Gastroesophageal sphincter (tissue), 4 donors: ENCODE measurements around the gene SLPI. TPM values are rescaled to one million over a fixed set of nuclear protein-coding genes. Genes with fewer than 3 reads are reported as not detected.

Experiments
- ATAC-seq: fragments of 150-250 bp; one replicate; pipeline ENCODE4 v1.9.1; 2016; ENCODE audit warnings: mild to moderate bottlenecking, moderate library complexity
- H3K27ac ChIP-seq, 4 donors: fragments of 200-600 bp; sonication (generic) in 3 of 4; 1 replicate in 3 of 4; 2 replicates in 1 of 4; pipeline ENCODE4 v1.5.1; 2016 to 2019
- H3K27me3 ChIP-seq: fragments of 200-600 bp; sonication (generic); one replicate; pipeline ENCODE4 v1.5.1; 2019
- H3K36me3 ChIP-seq, 2 donors: fragments of 200-600 bp; sonication (generic); one replicate each; pipeline ENCODE4 v1.5.1; 2019; ENCODE audit warnings: control low read depth in 1 of 2
- H3K4me1 ChIP-seq, 3 donors: fragments of 200-600 bp; sonication (generic); 1 replicate in 2 of 3; 2 replicates in 1 of 3; pipeline ENCODE4 v1.5.1; 2016 to 2019; ENCODE audit warnings: control low read depth in 2 of 3
- H3K4me3 ChIP-seq, 2 donors: fragments of 200-600 bp; sonication (generic); one replicate each; pipeline ENCODE4 v1.5.1; 2019; ENCODE audit warnings: mild to moderate bottlenecking in 1 of 2, moderate library complexity in 1 of 2
- H3K9me3 ChIP-seq, 3 donors: fragments of 200-600 bp; sonication (generic); one replicate each; pipeline ENCODE4 v1.5.1; 2017 to 2019; ENCODE audit warnings: control low read depth in 2 of 3
- CTCF ChIP-seq, 4 experiments: fragments of 200-600 bp in 2 of 4; fragments of 450-650 bp in 2 of 4; sonication (generic) in 1 of 4; IDR thresholded peaks; one replicate each; pipeline ENCODE4 v1.5.1; 2017 to 2019; ENCODE audit warnings: antibody characterized with exemption in 4 of 4, mild to moderate bottlenecking in 2 of 4, moderate library complexity in 2 of 4
- EP300 ChIP-seq: sonication (generic); formaldehyde crosslinking; IDR thresholded peaks from one replicate; pipeline ENCODE4 v1.6.1; 2017; ENCODE audit warnings: antibody characterized with exemption, mild to moderate bottlenecking
- POLR2A ChIP-seq, 2 donors: fragments of 450-650 bp; IDR thresholded peaks; one replicate each; pipeline ENCODE4 v1.6.1; 2017; ENCODE audit warnings: antibody characterized with exemption in 2 of 2, mild to moderate bottlenecking in 2 of 2, moderate library complexity in 1 of 2
- POLR2AphosphoS5 ChIP-seq: sonication (generic); formaldehyde crosslinking; IDR thresholded peaks from one replicate; pipeline ENCODE4 v1.6.1; 2017; ENCODE audit warnings: antibody characterized with exemption
- WGBS, 2 donors: methylation state at CpG; one replicate each; pipeline ENCODE4 v1.1.5; 2018; ENCODE audit warnings: low coverage in 1 of 2; 5-methylcytosine and 5-hydroxymethylcytosine counted together
- total RNA-seq, 4 donors: library from RNA; depleted of rRNA; stranded (reverse); fragments of >200 nt; gene quantifications; one replicate each; pipeline ENCODE4 v1.1.0, GENCODE V29; 2016

The SLPI gene
- total RNA-seq, 4 donors from 2014 or later, result 26.1 to 251 (median 56.5) TPM

GRCh38 chr20:45226287-45226686 is 28.1 kb downstream of the SLPI start:
- H3K36me3 ChIP-seq, result no peaks in the 10 kb centered on the region
- no peaks in the 10 kb centered on the region for H3K4me1 ChIP-seq
- no peak overlapping the region for H3K27ac ChIP-seq
- ATAC-seq, result no peak
- H3K27me3 ChIP-seq, result peaks cover 38% of the 10 kb centered on the region
- WGBS, 2 donors, result 56 to 88% methylated on average over 1 of the region's 1 CpG
- H3K4me3 ChIP-seq, result no peak overlapping the region
- TF ChIP-seq POLR2AphosphoS5 (no peak), POLR2A (IDR thresholded peaks at IDR 0.05) (no peak), EP300 (no peak), CTCF (IDR thresholded peaks at IDR 0.05) (no peak)
- no peaks in the 10 kb centered on the region for H3K9me3 ChIP-seq

GRCh38 chr20:45223136-45223535 is 31.2 kb downstream of the SLPI start:
- Histone ChIP-seq H3K36me3 (no peaks in the 10 kb centered on the region), H3K4me1 (no peaks in the 10 kb centered on the region), H3K9me3 (no peaks in the 10 kb centered on the region), H3K27me3 (peaks cover 21% of the 10 kb centered on the region), H3K27ac (no peak overlapping the region), H3K4me3 (no peak overlapping the region)
- no peak for ATAC-seq
- TF ChIP-seq CTCF (IDR thresholded peaks at IDR 0.05) (no peak), EP300 (no peak), POLR2AphosphoS5 (no peak), POLR2A (IDR thresholded peaks at IDR 0.05) (no peak)

GRCh38 chr20:45221076-45221475 is 33.3 kb downstream of the SLPI start, which contains the start of gene SEMG2:
Gene SEMG2 (plus strand): TSS chr20:45221373. CDS start chr20:45221390, 17 bp downstream.
- Histone ChIP-seq H3K9me3 (no peaks in the 10 kb centered on the region), H3K27ac (no peak within 1 kb of the TSS), H3K4me3 (no peak within 1 kb of the TSS), H3K27me3 (peaks cover 12% of the 10 kb centered on the region), H3K4me1 (no peaks in the 10 kb centered on the region), H3K36me3 (no peaks in the 10 kb centered on the region)
- ATAC-seq, result no peak
- TF ChIP-seq POLR2A (IDR thresholded peaks at IDR 0.05) (no peak), POLR2AphosphoS5 (no peak), EP300 (no peak), CTCF (IDR thresholded peaks at IDR 0.05) (no peak)
- WGBS, 2 donors, result 85 to 93% methylated on average over 3 to 4 of the region's 4 CpGs

GRCh38 chr20:45218636-45219035 is 35.7 kb downstream of the SLPI start:
- H3K27me3 ChIP-seq, result peaks cover 5% of the 10 kb centered on the region
- H3K4me1 ChIP-seq, result no peaks in the 10 kb centered on the region
- no peak overlapping the region for H3K27ac ChIP-seq
- H3K4me3 ChIP-seq, result no peak overlapping the region
- TF ChIP-seq CTCF (IDR thresholded peaks at IDR 0.05) (no peak), EP300 (no peak), POLR2A (IDR thresholded peaks at IDR 0.05) (no peak), POLR2AphosphoS5 (no peak)
- ATAC-seq, result no peak
- H3K36me3 ChIP-seq, result no peaks in the 10 kb centered on the region
- H3K9me3 ChIP-seq, result no peaks in the 10 kb centered on the region
- 90% methylated on average over 2 of the region's 2 CpGs; no CpG with 5 or more reads in 1 of the 2 donors for WGBS, 2 donors

- H3K36me3 ChIP-seq, result no peaks in the 10 kb centered on the region
- TF ChIP-seq EP300 (no peak), POLR2AphosphoS5 (no peak), CTCF (IDR thresholded peaks at IDR 0.05) (no peak), POLR2A (IDR thresholded peaks at IDR 0.05) (no peak)
- H3K9me3 ChIP-seq, result no peaks in the 10 kb centered on the region
- H3K27ac ChIP-seq, result no peak overlapping the region
- H3K4me1 ChIP-seq, result no peaks in the 10 kb centered on the region
- WGBS, 2 donors, result 65 to 80% methylated on average over 1 to 4 of the region's 4 CpGs
- peaks cover 5% of the 10 kb centered on the region for H3K27me3 ChIP-seq
- ATAC-seq, result no peak
- no peak overlapping the region for H3K4me3 ChIP-seq
Measured at GRCh38 chr20:45218124-45218523, 36.2 kb downstream of the SLPI start.
